GM06990 (cell line): ENCODE data around the gene SLCO1B1.
"Not testable (repeated sequence)": the region's sequence is repeated elsewhere in the genome, so short reads cannot be mapped to it uniquely, and the experiment has no call there.

ENCODE experiments used
- DNase-seq: peaks from one replicate; pipeline ENCODE4 v3.0.0-alpha.2; 2011; ENCODE audit not compliant: insufficient read length; ENCODE audit errors: extremely low read depth
- H3K27me3 ChIP-seq: replicated peaks from 2 replicates; pipeline ENCODE4 v1.6.0; 2011; ENCODE audit warnings: low read length; ENCODE audit not compliant: control insufficient read depth, insufficient read depth
- H3K36me3 ChIP-seq: 2 replicates; pipeline ENCODE4 v1.5.1; 2011; ENCODE audit warnings: low read length; ENCODE audit not compliant: control insufficient read depth, insufficient read depth
- H3K4me3 ChIP-seq: replicated peaks from 2 replicates; pipeline ENCODE4 v1.5.1; 2011; ENCODE audit warnings: low read depth, mild to moderate bottlenecking, control low read depth, low read length
- CTCF ChIP-seq: IDR thresholded peaks from 2 replicates; pipeline ENCODE4 v1.5.1; 2011; ENCODE audit warnings: low read length, control low read depth, mild to moderate bottlenecking, inconsistent platforms; ENCODE audit not compliant: insufficient read depth, poor library complexity, severe bottlenecking

The SLCO1B1 gene

GRCh38 chr12:21190016-21190415 is 59.0 kb downstream of the SLCO1B1 start:
- Histone ChIP-seq H3K4me3 (no peak overlapping the region), H3K27me3 (no peaks in the 10 kb centered on the region), H3K36me3 (no peaks in the 10 kb centered on the region)
- DNase-seq = no peak
- TF ChIP-seq CTCF = no peak

GRCh38 chr12:21214433-21214832 is 83.4 kb downstream of the SLCO1B1 start:
- H3K36me3 ChIP-seq, DNase-seq, H3K4me3 ChIP-seq, H3K27me3 ChIP-seq: not testable (repeated sequence)

- TF ChIP-seq CTCF = no peak
- Histone ChIP-seq H3K4me3 (no peak overlapping the region), H3K27me3 (no peaks in the 10 kb centered on the region), H3K36me3 (no peaks in the 10 kb centered on the region)
- no peak for DNase-seq
Measured at GRCh38 chr12:21219206-21219605, 88.2 kb downstream of the SLCO1B1 start.

- DNase-seq = no peak
- H3K4me3 ChIP-seq = no peak overlapping the region
- H3K36me3 ChIP-seq = no peaks in the 10 kb centered on the region
- H3K27me3 ChIP-seq = no peaks in the 10 kb centered on the region
- no peak for TF ChIP-seq CTCF
Measured at GRCh38 chr12:21220266-21220665, 89.3 kb downstream of the SLCO1B1 start.

- H3K27me3 ChIP-seq = no peaks in the 10 kb centered on the region
- no peak for DNase-seq
- H3K4me3 ChIP-seq = no peak overlapping the region
- TF ChIP-seq CTCF = no peak
- no peaks in the 10 kb centered on the region for H3K36me3 ChIP-seq
Measured at GRCh38 chr12:21221072-21221471, 90.1 kb downstream of the SLCO1B1 start.

- no peaks in the 10 kb centered on the region for H3K36me3 ChIP-seq
- no peak for TF ChIP-seq CTCF
- no peaks in the 10 kb centered on the region for H3K27me3 ChIP-seq
- no peak for DNase-seq
- no peak overlapping the region for H3K4me3 ChIP-seq
Measured at GRCh38 chr12:21221778-21222177, 90.8 kb downstream of the SLCO1B1 start.
